GM19099 (cell line): ENCODE data around the gene CCT7.

ENCODE experiments used
- POLR2A ChIP-seq: IDR thresholded peaks from 3 replicates; pipeline ENCODE4 v1.6.1; 2011; ENCODE audit warnings: low read depth; ENCODE audit not compliant: insufficient read length; ENCODE audit errors: extremely low read depth

CCT7 gene

GRCh38 chr2:73268366-73268829 lies 34.3 kb downstream of the CCT7 start:
- no peak for TF ChIP-seq POLR2A

DNA sequence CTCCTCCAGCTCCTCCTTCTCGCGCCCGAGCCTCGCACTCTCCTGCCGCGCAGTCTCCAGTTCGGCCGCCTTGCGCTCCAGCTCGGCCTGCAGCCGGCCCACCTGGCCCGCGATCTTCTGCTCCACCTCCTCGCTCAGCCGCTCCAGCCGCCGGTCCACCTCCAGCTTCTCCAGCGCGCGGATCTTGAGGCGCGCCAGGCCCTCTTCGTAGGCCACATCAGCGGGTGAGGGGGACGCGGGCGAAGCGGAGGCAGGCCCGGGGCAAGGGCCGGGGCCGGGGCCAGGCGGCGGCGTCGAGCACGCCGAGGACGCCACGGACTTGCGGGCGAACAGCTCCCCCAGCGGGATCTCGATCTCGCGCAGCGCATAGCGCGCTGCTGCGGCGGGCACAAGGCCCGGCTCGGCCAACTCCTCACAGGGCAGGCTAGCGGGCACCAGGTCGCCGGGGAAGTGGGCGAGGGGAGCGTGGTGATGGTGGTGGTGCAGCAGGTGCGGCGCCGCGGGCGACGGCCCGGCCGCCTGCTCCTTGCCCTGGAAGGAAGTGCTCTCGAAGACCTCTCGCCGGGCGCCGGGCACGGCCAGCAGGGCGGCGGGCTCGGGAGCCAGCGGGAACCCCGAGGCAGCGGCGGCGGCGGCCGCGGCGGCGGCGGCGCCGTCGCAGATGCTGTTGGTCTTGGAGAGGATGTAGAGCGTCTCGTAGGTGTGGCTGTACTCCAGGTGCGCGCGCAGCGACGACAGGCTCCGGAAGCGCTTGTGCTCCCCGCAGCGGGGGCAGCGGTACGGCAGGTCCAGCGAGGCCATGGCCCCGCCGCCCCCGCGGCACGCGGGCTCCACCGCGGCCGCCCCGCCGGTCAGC lies 35.0 kb downstream of the CCT7 start:
- peak; percentile 59 for TF ChIP-seq POLR2A

GRCh38 chr2:73269686-73270465 lies 35.8 kb downstream of the CCT7 start:
- no peak for TF ChIP-seq POLR2A

GRCh38 chr2:73272270-73272669 lies 38.2 kb downstream of the CCT7 start:
- TF ChIP-seq POLR2A, result no peak

- TF ChIP-seq POLR2A, result no peak
Observed at GRCh38 chr2:73279852-73280251, 45.7 kb downstream of the CCT7 start.

- no peak for TF ChIP-seq POLR2A
Observed at GRCh38 chr2:73281244-73281643, 47.1 kb downstream of the CCT7 start.

GRCh38 chr2:73282924-73283544 lies 48.9 kb downstream of the CCT7 start:
- TF ChIP-seq POLR2A, result no peak

DNA sequence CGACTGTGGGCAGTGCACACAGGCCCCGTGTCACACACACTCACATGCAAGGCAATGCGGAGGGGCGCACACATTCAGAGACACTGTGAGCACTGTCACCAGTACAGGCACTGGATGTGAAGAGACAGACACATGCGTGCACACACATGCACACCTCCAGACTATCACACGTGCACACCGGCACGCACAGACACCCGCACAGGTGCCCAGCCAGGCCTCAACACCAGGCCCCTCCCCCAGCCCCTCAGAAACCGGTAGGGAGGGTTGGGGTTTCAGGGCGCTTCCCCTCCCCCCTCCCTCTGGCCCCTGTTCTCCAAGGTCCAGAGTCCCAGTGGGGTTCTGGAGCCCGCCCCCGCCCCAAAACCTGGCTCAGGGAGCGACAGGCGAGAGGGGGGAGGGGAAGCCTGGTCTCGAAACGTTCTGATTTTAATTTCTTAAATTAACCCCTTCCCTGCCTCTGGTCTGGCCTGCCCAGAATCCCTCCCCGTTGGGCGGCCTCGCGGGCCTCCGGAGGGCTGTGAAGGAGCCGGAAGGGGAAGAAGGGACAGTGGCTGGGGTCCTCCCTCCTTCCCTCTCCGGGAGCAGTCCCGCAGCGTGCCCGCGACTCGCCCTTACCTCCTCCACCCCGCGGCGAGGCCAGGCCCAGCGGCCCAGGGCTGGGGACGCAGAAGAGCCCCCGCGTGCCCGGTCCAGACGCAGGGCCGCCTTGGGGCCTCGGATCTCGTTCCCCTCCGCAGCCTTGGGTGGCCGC lies 49.6 kb downstream of the CCT7 start:
- no peak for TF ChIP-seq POLR2A

DNA sequence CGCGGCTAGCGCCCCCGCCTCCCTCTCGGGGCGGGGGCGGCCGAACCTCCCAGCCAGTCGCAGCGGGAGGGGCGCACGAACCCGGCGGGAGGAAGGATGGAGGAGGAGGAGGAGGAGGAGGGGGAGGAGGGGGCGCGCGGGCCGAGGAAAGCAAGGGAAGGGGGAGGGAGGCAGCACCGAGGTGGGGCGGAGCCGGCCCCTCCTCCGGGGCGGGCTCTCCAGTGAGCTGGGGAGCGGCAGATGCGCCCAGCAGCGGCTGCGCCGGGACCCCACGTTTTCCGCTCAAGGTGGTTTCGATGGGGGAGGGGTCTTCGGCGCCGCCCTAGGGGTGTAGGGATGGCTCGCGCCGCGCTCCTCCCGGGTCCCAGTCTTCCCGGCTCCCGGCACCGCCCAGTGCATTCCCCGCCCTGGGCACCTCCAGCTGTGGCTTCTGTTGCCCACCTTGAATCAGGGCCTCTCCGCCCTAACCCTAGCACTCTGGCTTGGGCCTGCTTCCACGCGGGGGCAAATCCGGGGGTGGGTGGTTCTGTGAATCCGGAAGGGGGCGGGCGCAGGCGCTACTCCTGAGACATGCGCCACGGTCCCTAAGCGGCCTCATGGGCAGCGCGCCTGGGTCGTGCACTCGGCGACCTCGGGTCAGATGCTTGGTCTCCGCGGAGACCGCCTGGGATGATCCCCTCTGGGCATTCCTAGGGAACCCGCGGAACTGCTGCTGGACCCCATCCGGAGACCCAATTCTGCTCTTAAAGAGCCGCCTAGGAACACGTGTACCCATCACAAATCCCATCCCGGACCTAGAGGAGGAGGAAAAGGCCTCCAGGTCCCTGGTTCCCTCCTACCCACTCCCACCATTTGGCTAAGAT lies 50.4 kb downstream of the CCT7 start, which contains the start of gene FBXO41:
TSS of gene FBXO41 (minus strand) at position 183 of the 863 bp plus-strand sequence. CDS start 14,848 bp downstream, outside the sequence.
- TF ChIP-seq POLR2A, result peak; percentile 75

DNA sequence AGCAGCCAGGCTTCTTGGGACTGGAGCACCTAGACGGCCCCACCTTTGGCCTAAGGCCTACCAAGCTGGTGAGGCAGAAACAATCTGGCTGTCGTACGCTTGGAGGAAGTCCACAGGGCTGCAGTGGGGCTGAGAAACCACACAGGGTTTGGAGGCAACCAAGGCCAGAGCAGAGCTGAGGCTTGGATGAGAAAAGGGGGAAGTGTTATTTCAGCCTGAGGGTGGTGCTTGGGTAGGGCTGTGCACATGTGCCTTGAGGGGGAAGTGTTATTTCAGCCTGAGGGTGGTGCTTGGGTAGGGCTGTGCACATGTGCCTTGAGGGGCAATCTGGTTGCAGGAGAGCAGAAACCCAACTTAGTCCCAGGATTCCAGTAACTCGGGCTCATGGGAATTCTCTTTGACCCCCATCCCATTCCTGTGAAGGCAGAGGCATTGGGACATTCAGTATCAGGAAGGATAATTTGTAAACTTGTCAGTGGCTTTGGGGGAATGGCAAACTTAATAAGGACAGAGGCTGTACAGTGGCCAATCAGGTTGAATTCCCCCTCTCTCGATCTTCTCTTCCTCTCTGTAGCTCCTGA lies 51.1 kb downstream of the CCT7 start:
- peak; percentile 36 for TF ChIP-seq POLR2A

DNA sequence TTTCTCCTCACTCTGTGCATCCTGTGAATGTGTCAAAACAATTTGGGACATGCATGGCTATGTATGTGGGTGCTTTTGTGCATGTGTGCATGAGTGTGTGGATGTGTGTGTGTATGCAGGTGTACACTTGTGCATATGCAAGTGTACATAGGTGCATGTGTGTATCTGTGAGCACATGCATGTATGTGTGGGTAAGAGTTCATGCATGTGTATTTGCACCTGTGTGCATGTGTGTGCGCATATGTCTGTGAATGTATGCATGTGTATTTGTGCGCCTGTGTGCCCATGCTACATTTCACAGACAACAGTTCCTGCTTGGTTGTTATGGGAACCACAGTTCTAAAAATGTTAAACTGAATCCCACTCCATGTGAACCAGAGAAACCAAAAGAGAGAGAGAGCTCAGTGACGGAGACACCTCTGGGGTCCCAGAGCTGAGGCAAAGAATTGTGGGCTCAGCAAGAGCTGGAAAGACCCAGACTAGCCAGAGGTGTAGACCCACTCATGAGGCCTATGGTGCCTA lies 52.1 kb downstream of the CCT7 start:
- no peak for TF ChIP-seq POLR2A

- no peak for TF ChIP-seq POLR2A
Observed at GRCh38 chr2:73289304-73289703, 55.2 kb downstream of the CCT7 start.
